ENCODE measurements around the gene SLC40A1. TPM values are rescaled to one million over a fixed set of nuclear protein-coding genes. Genes with fewer than 3 reads are reported as not detected.

Gene SLC40A1
- total and polyA plus RNA-seq, 4 donors, result 48.8 to 170 (median 103) TPM

- no peaks in the 10 kb centered on the region for H3K9me3 ChIP-seq (ENCODE audit: control insufficient read depth, low read length)
- WGBS, 2 donors, result 2 to 6% methylated on average over 1 of the region's 1 CpG
- ATAC-seq (ENCODE audit: low FRiP score) (no peak), DNase-seq (no peak)
- H3K36me3 ChIP-seq (ENCODE audit: control insufficient read depth in 1 of 2, insufficient read depth in 2 of 2, low read length in 1 of 2), result no peaks in the 10 kb centered on the region
- intact Hi-C loops (cut with DNase I), result no loop called here
- H3K27me3 ChIP-seq (ENCODE audit: control insufficient read depth in 1 of 2, insufficient read depth in 2 of 2, low read length in 1 of 2), result no peaks in the 10 kb centered on the region
- H3K4me1 ChIP-seq (ENCODE audit: control insufficient read depth in 1 of 2, insufficient read depth in 2 of 2, low read length in 2 of 2), result peaks cover 0 to 11% of the 10 kb centered on the region in 2 donors
- H3K4me3 ChIP-seq (ENCODE audit: low read length in 2 of 2), result peak overlapping the region; percentile 82 to 100
- no peak overlapping the region for H3K27ac ChIP-seq (ENCODE audit: low read depth in 1 of 2, low read length in 2 of 2)
Measured at GRCh38 chr2:189578272-189578950, 2.2 kb downstream of the SLC40A1 start.

- Histone ChIP-seq H3K4me1 (ENCODE audit: control insufficient read depth in 1 of 2, insufficient read depth in 2 of 2, low read length in 2 of 2) (peaks cover 2 to 11% of the 10 kb centered on the region in 2 donors), H3K27ac (ENCODE audit: low read depth in 1 of 2, low read length in 2 of 2) (peak overlapping the region; percentile 3 to 18), H3K9me3 (ENCODE audit: control insufficient read depth, low read length) (no peaks in the 10 kb centered on the region), H3K27me3 (ENCODE audit: control insufficient read depth in 1 of 2, insufficient read depth in 2 of 2, low read length in 1 of 2) (no peaks in the 10 kb centered on the region), H3K36me3 (ENCODE audit: control insufficient read depth in 1 of 2, insufficient read depth in 2 of 2, low read length in 1 of 2) (peaks cover 0 to 2% of the 10 kb centered on the region in 2 donors), H3K4me3 (ENCODE audit: low read length in 2 of 2) (peak overlapping the region; percentile 82 to 100)
- ATAC-seq (ENCODE audit: low FRiP score) (no peak), DNase-seq (no peak)
- intact Hi-C loops (cut with DNase I), result no loop called here
- WGBS, 2 donors, result 5% methylated on average over 5 of the region's 5 CpGs
Measured at GRCh38 chr2:189577121-189577520, 3.5 kb downstream of the SLC40A1 start.

GRCh38 chr2:189576396-189576795 is 4.2 kb downstream of the SLC40A1 start:
- peak in 1 of 2 donors; percentile 72 for DNase-seq
- H3K9me3 ChIP-seq (ENCODE audit: control insufficient read depth, low read length), result no peaks in the 10 kb centered on the region
- no peak overlapping the region for H3K27ac ChIP-seq (ENCODE audit: low read depth in 1 of 2, low read length in 2 of 2)
- H3K4me3 ChIP-seq (ENCODE audit: low read length in 2 of 2), result peak overlapping the region; percentile 82 to 100
- 1 to 3% methylated on average over 1 of the region's 1 CpG for WGBS, 2 donors
- peaks cover 2 to 11% of the 10 kb centered on the region in 2 donors for H3K4me1 ChIP-seq (ENCODE audit: control insufficient read depth in 1 of 2, insufficient read depth in 2 of 2, low read length in 2 of 2)
- ATAC-seq (ENCODE audit: low FRiP score), result no peak
- intact Hi-C loops (cut with DNase I), result no loop called here
- H3K36me3 ChIP-seq (ENCODE audit: control insufficient read depth in 1 of 2, insufficient read depth in 2 of 2, low read length in 1 of 2), result peaks cover 0 to 3% of the 10 kb centered on the region in 2 donors
- H3K27me3 ChIP-seq (ENCODE audit: control insufficient read depth in 1 of 2, insufficient read depth in 2 of 2, low read length in 1 of 2), result no peaks in the 10 kb centered on the region

- peak overlapping the region; percentile 28 to 82 for H3K27ac ChIP-seq (ENCODE audit: low read depth in 1 of 2, low read length in 2 of 2)
- no peak for DNase-seq
- 7 to 8% methylated on average over 5 of the region's 5 CpGs for WGBS, 2 donors
- intact Hi-C loops (cut with DNase I), result no loop called here
- peaks cover 2 to 3% of the 10 kb centered on the region in 2 donors for H3K36me3 ChIP-seq (ENCODE audit: control insufficient read depth in 1 of 2, insufficient read depth in 2 of 2, low read length in 1 of 2)
- H3K4me3 ChIP-seq (ENCODE audit: low read length in 2 of 2), result peak overlapping the region; percentile 89 to 100
- peak; percentile 31 for ATAC-seq (ENCODE audit: low FRiP score)
- peaks cover 2 to 11% of the 10 kb centered on the region in 2 donors for H3K4me1 ChIP-seq (ENCODE audit: control insufficient read depth in 1 of 2, insufficient read depth in 2 of 2, low read length in 2 of 2)
- no peaks in the 10 kb centered on the region for H3K9me3 ChIP-seq (ENCODE audit: control insufficient read depth, low read length)
- H3K27me3 ChIP-seq (ENCODE audit: control insufficient read depth in 1 of 2, insufficient read depth in 2 of 2, low read length in 1 of 2), result no peaks in the 10 kb centered on the region
Measured at GRCh38 chr2:189574793-189575475, 5.7 kb downstream of the SLC40A1 start.

- Histone ChIP-seq H3K4me3 (ENCODE audit: low read length in 2 of 2) (no peak overlapping the region), H3K36me3 (ENCODE audit: control insufficient read depth in 1 of 2, insufficient read depth in 2 of 2, low read length in 1 of 2) (peaks cover 3 to 7% of the 10 kb centered on the region in 2 donors), H3K4me1 (ENCODE audit: control insufficient read depth in 1 of 2, insufficient read depth in 2 of 2, low read length in 2 of 2) (peaks cover 5 to 12% of the 10 kb centered on the region in 2 donors), H3K27me3 (ENCODE audit: control insufficient read depth in 1 of 2, insufficient read depth in 2 of 2, low read length in 1 of 2) (no peaks in the 10 kb centered on the region), H3K27ac (ENCODE audit: low read depth in 1 of 2, low read length in 2 of 2) (peak overlapping the region; percentile 17 to 76), H3K9me3 (ENCODE audit: control insufficient read depth, low read length) (no peaks in the 10 kb centered on the region)
- 53% methylated on average over 1 of the region's 1 CpG for WGBS, 2 donors
- ATAC-seq (ENCODE audit: low FRiP score), result no peak
- no peak for DNase-seq
- intact Hi-C loops (cut with DNase I), result no loop called here
Measured at GRCh38 chr2:189570570-189571031, 10.0 kb downstream of the SLC40A1 start.

GRCh38 chr2:189569295-189569910 is 11.2 kb downstream of the SLC40A1 start:
- Histone ChIP-seq H3K27me3 (ENCODE audit: control insufficient read depth in 1 of 2, insufficient read depth in 2 of 2, low read length in 1 of 2) (no peaks in the 10 kb centered on the region), H3K9me3 (ENCODE audit: control insufficient read depth, low read length) (no peaks in the 10 kb centered on the region), H3K36me3 (ENCODE audit: control insufficient read depth in 1 of 2, insufficient read depth in 2 of 2, low read length in 1 of 2) (peaks cover 7 to 11% of the 10 kb centered on the region in 2 donors), H3K4me1 (ENCODE audit: control insufficient read depth in 1 of 2, insufficient read depth in 2 of 2, low read length in 2 of 2) (peaks cover 8 to 15% of the 10 kb centered on the region in 2 donors), H3K4me3 (ENCODE audit: low read length in 2 of 2) (no peak overlapping the region), H3K27ac (ENCODE audit: low read depth in 1 of 2, low read length in 2 of 2) (peak overlapping the region; percentile 75 to 76)
- ATAC-seq (ENCODE audit: low FRiP score) (peak; percentile 49), DNase-seq (peak in 1 of 2 donors; percentile 64)
- 0% methylated on average over 1 of the region's 1 CpG for WGBS, 2 donors
- intact Hi-C loops (cut with DNase I), result loop anchor here (5.0 kb wide), 1 partner anchor 102 kb away; no protein-coding TSS in a partner anchor

GRCh38 chr2:189566046-189566445 is 14.5 kb downstream of the SLC40A1 start:
- peak overlapping the region; percentile 25 to 82 for H3K27ac ChIP-seq (ENCODE audit: low read depth in 1 of 2, low read length in 2 of 2)
- intact Hi-C loops (cut with DNase I), result loop anchor here (5.0 kb wide), 1 partner anchor 99 kb away; no protein-coding TSS in a partner anchor
- peak; percentile 81 for ATAC-seq (ENCODE audit: low FRiP score)

GRCh38 chr2:189561371-189562038 is 19.1 kb downstream of the SLC40A1 start:
- WGBS, 2 donors, result 6 to 9% methylated on average over 6 of the region's 6 CpGs
- H3K4me1 ChIP-seq (ENCODE audit: control insufficient read depth in 1 of 2, insufficient read depth in 2 of 2, low read length in 2 of 2), result peaks cover 3 to 24% of the 10 kb centered on the region in 2 donors
- intact Hi-C loops (cut with DNase I), result no loop called here
- peaks cover 9 to 10% of the 10 kb centered on the region in 2 donors for H3K36me3 ChIP-seq (ENCODE audit: control insufficient read depth in 1 of 2, insufficient read depth in 2 of 2, low read length in 1 of 2)
- ATAC-seq (ENCODE audit: low FRiP score) (no peak), DNase-seq (no peak)
- H3K9me3 ChIP-seq (ENCODE audit: control insufficient read depth, low read length), result no peaks in the 10 kb centered on the region
- peak overlapping the region in 1 of 2 donors; percentile 47 for H3K4me3 ChIP-seq (ENCODE audit: low read length in 2 of 2)
- no peaks in the 10 kb centered on the region for H3K27me3 ChIP-seq (ENCODE audit: control insufficient read depth in 1 of 2, insufficient read depth in 2 of 2, low read length in 1 of 2)
- no peak overlapping the region for H3K27ac ChIP-seq (ENCODE audit: low read depth in 1 of 2, low read length in 2 of 2)

More at GRCh38 chr2:189566046-189566445, 14.5 kb downstream of the SLC40A1 start:
- H3K9me3 ChIP-seq (ENCODE audit: control insufficient read depth, low read length), result no peaks in the 10 kb centered on the region
- H3K4me1 ChIP-seq (ENCODE audit: control insufficient read depth in 1 of 2, insufficient read depth in 2 of 2, low read length in 2 of 2), result peaks cover 5 to 19% of the 10 kb centered on the region in 2 donors
- H3K27me3 ChIP-seq (ENCODE audit: control insufficient read depth in 1 of 2, insufficient read depth in 2 of 2, low read length in 1 of 2), result no peaks in the 10 kb centered on the region
- WGBS, 2 donors, result 2 to 5% methylated on average over 3 of the region's 3 CpGs
- DNase-seq, result peak in 1 of 2 donors; percentile 59
- no peak overlapping the region for H3K4me3 ChIP-seq (ENCODE audit: low read length in 2 of 2)
- H3K36me3 ChIP-seq (ENCODE audit: control insufficient read depth in 1 of 2, insufficient read depth in 2 of 2, low read length in 1 of 2), result peaks cover 7 to 14% of the 10 kb centered on the region in 2 donors
